Epithelial cell of proximal tubule (primary cell): ENCODE data around the gene ADGRB2. TPM values are rescaled to one million over a fixed set of nuclear protein-coding genes. Genes with fewer than 3 reads are reported as not detected.

Experiments
- DNase-seq: peaks from one replicate; pipeline ENCODE4 v3.0.0-alpha.2; 2011; ENCODE audit warnings: low read depth
- H3K4me3 ChIP-seq: 2 replicates; pipeline ENCODE4 v1.5.1; 2011; ENCODE audit warnings: low read depth, mild to moderate bottlenecking, low read length
- total RNA-seq: library from RNA; depleted of rRNA; stranded (reverse); fragments of >200 nt; gene quantifications from 2 replicates; pipeline ENCODE4 v1.2.3, GENCODE V29; 2015
- TF ChIP-seq, protein P1 (sequence below): conservative IDR thresholded peaks from 2 replicates; pipeline ENCODE4 v1.5.1; 2012; ENCODE audit warnings: low read depth, mild to moderate bottlenecking, low read length

ADGRB2 gene
- total RNA-seq, 1 donor from 2014 or later = 1.2 TPM

DNA sequence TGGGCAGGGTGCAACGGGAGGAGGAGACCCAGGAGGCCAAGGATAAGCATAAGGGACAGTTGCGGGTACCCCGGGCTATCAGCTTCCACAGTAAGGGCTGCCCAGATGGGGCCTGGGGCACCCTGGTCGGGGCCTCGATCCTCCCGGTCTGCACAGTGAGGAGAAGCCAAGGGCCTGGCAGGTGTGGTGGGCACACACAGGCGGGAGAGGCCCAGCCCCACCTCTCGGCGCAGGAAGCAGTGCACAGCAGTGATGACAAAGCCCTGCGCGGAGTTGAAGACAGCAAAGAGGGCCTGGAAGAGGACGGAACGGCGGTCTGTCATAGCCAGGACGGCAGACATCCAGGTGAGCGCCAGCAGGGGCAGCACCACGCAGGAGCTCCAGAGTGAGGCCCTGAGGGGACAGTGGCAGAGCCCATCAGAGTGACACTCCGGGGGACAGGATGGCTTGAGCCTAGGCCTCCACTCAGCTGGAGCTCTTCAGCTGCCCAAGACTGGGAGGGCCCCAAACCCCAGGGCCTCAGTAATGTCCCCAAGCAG lies 31.3 kb downstream of the ADGRB2 start:
- TF ChIP-seq, protein P1, sequence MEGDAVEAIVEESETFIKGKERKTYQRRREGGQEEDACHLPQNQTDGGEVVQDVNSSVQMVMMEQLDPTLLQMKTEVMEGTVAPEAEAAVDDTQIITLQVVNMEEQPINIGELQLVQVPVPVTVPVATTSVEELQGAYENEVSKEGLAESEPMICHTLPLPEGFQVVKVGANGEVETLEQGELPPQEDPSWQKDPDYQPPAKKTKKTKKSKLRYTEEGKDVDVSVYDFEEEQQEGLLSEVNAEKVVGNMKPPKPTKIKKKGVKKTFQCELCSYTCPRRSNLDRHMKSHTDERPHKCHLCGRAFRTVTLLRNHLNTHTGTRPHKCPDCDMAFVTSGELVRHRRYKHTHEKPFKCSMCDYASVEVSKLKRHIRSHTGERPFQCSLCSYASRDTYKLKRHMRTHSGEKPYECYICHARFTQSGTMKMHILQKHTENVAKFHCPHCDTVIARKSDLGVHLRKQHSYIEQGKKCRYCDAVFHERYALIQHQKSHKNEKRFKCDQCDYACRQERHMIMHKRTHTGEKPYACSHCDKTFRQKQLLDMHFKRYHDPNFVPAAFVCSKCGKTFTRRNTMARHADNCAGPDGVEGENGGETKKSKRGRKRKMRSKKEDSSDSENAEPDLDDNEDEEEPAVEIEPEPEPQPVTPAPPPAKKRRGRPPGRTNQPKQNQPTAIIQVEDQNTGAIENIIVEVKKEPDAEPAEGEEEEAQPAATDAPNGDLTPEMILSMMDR = no peak
- no peak overlapping the region for H3K4me3 ChIP-seq
- no peak for DNase-seq

DNA sequence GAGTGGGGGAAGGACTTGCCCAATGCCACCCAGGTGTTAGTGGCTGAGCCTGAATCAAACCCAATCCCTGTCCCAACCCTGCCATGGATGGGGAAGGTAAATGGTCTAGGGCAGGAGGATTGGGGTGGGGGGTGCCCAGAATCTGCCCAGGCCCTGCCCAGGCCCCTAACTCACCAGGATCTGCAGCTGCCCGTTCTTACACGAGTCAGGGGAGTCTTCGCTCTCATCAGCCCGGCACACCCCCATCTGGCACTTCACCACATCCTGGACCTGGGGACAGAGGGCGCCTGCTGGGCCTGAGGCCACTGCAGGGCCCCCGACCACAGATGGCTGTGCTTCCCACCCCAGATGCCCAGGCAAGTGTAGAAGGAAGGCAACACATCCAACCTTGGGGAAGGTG lies 31.8 kb downstream of the ADGRB2 start:
- TF ChIP-seq, protein P1 = no peak
- DNase-seq = no peak
- H3K4me3 ChIP-seq = no peak overlapping the region

DNA sequence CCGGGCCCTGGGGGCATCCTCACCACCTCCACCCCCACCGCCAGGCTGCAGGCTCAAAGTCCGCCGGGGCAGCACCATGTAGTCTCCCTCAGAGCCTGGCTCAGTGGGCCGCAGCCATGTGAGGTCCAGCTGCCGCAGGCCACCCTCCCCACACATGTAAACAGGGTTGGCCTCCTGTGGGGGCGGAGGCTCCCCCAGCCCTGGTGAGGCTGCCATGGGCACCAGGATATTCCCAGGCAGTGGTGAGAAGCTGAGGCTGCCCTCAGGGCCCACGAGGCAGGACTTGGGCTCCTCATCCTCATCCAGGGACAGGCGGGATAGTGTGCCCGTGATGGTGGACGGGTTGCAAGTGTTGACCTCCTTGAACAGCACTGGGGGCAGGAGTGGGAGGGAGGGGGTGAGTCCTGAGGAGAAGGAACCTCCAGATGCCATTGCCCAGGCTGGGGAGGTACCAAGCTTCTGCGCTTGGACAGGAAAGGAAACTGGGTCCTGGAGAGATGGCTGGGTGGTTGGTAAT lies 33.0 kb downstream of the ADGRB2 start:
- DNase-seq = no peak
- TF ChIP-seq, protein P1 = no peak
- no peak overlapping the region for H3K4me3 ChIP-seq

DNA sequence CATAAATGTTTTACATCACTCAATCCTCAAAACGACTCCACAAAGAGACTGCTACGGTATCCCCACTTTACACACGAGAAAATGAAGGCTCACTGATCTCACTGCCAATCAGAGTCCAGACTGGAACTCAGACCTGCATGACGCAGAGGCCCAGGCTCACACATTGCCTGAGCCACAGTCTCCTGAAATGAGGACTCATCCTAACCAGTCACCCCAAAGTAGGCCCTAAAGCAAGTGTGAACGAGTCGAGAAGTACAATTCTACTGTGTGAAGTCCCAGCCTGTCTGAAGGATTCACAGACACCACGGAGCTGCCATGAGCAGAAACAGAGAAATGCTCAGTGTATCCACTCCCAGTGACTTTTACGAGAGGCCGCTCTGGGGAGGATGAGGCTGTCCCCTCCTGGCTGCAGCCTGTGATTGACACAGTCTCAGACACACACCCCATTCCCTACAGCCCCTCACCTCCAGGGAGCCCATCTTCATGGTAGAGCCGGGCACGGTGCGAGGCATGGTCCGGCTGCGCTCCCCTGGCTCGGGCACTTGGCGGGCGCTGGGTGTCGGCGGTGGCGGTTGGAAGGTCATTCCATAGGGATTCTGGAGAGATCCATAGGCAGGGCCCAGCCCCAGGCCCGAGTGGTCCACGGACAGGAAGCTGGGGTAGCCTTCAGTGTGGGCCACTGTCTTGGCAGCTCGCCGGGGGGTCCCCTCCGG lies 33.6 kb downstream of the ADGRB2 start:
- no peak overlapping the region for H3K4me3 ChIP-seq
- DNase-seq = no peak

DNA sequence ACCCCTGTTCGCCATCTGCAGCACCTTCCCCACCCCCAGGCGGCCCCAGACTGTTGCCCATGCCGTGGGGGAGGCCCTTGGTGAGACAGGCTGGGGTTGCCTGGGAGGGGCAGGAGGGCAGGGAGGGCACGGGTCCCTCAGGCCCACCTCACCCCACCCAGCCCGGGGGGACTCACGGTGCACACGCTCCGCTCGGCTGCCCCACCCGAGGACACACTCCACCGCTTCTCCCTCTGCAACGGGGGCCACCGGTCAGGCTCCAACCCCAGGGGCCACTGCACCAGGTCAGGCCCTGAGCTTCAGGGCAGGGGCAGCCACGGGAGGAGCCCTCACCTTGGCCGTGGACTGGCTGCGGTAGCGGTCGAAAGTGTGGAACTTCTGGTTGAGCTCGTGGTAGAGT lies 36.3 kb downstream of the ADGRB2 start:
- TF ChIP-seq, protein P1 = no peak
- no peak for DNase-seq
- no peak overlapping the region for H3K4me3 ChIP-seq

More for the DNA sequence above, 33.6 kb downstream of the ADGRB2 start:
- TF ChIP-seq, protein P1 = no peak

DNA sequence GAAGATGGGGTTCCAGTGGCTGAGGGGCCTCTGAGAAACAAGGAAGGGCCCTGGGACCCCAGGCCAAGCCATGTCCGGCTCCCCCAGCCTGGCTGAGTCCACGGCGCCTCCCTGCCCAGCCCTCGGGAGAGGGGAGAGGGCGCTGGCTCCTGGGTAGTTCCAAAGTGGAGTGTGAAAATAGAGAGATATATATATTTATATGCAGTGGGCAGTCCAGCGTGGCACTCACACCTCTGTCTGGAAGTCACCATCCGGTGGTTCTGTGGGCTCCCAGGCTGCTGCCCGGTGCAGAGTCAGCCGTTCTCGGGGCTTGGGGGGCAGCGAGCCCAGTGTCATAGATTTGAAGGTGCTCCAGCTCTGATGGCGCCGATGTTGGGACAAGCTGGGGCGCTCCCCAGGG lies 36.9 kb downstream of the ADGRB2 start:
- TF ChIP-seq, protein P1 = no peak
- H3K4me3 ChIP-seq = no peak overlapping the region
- DNase-seq = no peak

DNA sequence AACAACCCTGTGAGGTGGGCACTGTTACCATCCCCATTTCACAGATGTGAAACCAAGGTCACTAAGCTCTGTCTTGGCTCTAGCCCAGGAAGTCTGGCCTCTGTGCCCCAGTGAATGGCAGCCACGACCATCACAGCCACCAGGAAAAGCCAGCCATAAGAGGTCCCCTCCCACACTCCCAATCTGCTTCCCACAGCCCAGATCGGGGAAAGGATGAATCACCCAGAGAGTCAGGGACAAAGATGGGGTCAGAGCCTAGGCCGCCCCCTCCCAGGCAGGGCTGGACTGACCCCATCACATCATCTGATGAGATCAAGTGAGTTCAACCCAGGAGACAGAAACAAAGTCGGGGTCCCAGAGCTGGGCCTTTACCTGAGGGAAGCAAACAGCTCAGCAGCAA lies 37.4 kb downstream of the ADGRB2 start:
- DNase-seq = no peak
- TF ChIP-seq, protein P1 = no peak
- H3K4me3 ChIP-seq = no peak overlapping the region
